Activated T-cell treated with anti-CD3 and anti-CD28 coated beads for 24 hours (primary cell): ENCODE data around the gene IGFBP1.

Source experiments
- DNase-seq: peaks from one replicate; pipeline ENCODE4 v3.0.0-alpha.2; 2020; ENCODE audit warnings: low read depth

IGFBP1 gene

DNA sequence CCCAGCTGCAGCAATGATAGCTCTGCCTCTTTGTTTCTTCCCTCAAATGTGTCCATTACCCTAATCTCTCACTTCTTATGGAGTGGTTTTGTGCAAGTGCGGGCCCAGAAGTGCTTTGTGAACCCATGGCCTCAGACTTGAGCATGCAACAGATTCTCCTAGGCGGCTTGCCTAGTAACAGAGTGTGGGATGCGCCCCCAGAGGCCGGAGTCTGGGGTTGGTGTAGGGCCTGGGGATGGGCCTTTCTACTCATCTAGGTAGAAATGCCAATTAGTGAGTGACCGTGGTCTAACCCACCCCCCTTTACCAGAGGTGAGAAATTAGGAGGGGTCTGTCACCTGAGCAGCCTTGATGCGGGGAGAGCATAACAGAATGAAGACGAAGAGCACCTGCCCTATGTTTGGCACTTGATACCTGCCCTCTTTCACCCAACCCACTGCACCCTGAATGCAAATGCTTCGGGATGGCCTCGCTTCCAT is 7.0 kb upstream of the IGFBP1 start:
- no peak for DNase-seq

DNA sequence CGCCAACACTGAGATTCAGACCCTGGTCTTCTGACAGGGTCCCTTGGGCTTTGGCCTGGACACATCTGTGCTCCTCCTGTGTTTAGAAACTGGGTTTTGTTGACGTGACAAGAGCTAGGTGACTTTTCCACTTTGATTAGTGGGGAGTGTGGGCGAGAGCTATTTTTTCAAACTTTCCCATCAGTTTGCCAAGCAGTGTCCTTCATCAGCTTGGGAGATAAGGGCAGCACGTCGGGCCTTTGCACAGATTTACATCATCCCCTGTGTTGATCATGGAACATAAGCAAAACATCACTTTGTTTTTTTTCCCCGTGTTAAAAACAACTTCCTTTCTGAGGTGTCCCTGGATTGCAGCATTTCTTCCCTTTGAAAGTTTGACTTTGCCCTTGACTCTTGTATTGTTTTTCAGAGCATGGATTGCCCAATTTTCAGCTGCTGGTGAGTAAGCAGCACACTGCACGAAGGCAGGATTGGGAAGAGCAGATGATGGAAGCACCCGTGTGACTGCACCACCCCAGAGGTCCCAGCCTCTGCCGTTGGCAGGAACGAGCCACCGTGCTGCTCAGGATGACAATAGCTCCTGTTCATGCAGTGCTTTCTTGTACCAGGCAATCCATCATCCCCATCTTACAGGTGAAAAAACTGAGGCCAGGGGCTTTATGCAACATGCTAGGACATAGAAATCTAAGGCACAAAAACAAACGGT is 6.4 kb upstream of the IGFBP1 start:
- DNase-seq: no peak

GRCh38 chr7:45882465-45882810 is 5.8 kb upstream of the IGFBP1 start:
- DNase-seq: no peak

DNA sequence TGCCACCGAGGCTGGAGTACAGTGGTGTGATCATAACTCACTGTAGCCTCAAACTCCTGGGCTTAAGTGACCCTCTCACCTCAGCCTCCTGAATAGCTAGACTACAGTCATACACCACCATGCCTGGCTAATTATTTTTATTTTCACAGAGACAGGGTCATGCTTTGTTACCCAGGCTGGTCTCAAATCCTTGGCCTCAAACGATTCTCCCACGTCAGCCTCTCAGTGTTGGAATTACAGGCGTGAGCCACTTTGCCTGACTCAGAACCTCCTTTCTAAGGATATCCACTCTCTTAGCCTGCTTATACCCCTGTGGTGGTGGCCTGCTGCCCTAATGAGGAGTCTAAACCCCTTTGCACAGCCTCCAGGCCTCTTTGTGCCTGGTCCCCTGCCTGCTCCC is 4.2 kb upstream of the IGFBP1 start:
- DNase-seq: no peak

DNA sequence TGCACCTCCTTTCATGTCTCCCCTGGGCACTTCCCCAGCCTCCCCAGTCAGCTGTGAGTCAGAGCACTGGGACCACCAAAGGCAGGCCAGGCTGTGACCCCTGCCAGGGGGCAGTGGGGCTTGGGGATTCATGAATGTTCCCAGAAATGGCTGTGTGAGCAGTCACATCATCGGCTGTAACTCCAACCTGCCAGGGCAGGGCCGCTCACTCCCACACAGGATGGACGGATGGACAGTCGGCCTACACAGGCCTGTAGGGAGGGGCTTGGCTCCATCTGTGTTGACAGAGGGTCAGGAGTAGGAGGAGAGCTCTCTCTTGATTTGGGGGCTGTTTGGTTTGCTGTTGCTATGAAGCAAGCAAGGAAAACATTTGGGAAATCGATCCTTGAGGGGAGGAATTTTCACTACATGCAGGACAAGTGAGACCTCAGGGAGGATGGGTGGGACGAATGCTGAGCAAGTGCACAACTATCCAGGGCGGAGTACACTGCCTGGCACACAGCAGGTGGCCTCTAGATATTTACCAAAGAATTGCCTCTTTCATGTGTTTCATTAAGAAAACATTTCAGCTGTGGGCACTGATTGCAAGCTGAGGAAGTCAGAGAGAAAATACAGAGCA is 2.9 kb upstream of the IGFBP1 start:
- no peak for DNase-seq

DNA sequence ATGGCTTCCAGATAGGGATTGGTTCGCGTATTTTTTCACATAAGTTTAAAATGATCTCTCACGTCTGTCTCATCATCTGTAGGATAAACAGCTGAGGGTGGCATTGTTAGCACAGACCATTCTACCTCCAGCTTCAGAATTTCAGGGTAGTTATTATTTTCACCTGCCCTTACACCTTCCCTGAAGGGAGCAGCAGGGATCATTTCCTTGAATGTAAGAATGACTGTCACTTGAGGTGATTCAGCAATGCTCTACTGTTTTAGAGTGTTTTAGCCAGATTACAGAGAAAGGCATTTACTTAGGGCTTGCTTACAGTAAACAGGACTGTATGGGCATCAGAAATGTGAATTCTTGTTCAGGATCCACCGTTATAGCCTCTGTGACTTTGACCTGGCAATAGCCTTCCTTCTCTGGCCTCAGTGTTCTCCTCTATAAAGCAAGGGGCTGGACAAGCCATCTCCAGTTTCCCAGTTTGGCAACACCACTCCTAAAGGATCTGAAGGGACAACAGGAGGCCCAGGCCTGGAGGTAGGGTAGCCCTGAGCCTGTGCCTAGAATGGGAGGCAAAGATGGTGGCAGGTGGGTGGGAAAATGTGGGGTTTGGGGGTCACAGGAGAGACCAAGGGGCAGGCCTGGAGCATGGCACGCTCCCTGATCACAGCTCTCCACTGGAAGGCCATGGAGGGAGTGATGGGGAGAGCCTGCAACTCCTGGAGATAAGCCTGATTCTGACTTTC is 1.2 kb upstream of the IGFBP1 start:
- no peak for DNase-seq

DNA sequence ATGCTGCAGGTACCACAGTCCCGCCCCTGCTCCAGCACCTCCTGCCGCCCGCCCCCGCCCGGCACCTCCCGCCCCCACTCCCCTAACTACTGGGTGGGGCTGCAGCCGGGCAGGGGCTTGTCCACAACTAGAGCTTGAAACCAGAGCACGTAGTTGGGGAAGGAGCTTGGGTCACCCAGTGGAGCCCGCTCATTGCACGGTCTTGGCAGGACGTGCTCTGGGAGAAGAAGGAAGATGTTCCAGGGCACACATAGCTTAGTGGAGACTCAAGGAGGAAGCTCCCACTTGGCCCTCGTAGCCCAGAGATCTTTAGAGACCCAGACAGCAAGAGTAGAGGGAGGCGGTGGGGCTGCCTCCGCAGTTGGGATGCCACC is 692 bp downstream of the IGFBP1 start:
- no peak for DNase-seq

DNA sequence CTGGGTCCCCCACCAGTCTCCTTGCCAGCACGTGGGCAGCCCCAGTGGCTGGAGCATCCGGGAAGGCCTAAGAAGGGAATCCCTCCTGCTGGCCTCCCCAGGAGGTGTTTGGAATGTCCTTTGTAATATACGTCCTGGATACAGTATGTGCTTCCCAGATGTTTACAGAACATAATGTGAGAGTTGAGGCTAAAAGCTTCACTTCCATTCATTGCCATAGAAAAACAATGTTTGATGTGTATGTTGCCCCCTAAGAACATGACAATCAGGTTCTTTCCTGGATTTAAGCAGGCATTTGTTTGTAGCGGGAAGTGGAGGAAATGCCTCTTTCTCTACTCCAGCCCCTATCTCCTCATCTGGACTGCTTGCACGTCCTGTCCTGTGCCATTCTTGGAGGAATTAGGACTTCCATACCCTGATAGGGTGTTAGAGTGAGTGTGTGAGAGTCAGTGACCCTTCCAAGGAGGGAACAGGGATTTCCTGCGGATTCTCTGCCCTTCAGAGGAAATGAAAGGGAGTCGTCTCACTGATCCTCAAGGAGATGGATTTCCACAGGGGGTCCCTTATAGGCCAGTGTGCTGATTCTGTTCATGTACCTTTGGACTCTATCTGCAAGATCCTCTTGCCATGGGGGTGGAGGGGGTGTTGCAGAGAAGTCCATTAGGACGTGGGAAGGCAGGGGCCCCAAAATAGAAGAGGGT is 1.2 kb downstream of the IGFBP1 start:
- DNase-seq: no peak

DNA sequence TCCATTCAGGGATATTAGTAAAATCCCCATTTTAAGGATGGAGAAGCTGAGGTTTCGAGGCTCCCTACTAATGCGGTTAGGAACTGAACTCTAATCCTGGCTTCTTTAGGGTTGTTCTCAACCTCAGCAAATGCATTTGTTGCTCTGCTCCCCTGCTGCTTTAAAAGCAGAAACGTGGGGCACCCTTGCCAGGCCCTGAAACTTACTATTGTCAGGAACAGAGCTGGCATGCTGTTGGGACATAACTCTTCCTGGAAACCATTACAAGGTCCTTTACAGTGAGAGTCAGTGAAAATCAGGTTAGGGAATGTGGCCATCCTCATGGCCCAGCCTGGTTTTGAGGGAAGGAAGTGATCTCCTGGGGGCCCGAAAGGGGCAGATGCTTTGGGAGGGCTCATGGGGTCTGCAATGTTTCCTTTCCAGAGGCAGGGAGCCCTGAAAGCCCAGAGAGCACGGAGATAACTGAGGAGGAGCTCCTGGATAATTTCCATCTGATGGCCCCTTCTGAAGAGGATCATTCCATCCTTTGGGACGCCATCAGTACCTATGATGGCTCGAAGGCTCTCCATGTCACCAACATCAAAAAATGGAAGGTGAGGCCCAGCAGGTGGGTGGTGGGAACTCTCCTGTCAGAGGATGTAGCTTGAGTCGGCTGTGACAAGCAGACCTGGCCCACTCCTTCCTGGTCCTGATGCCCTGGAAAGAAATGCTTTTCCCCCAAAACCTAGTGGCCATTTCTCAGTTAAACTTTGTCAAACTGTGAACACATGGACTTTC is 2.0 kb downstream of the IGFBP1 start:
- no peak for DNase-seq

- no peak for DNase-seq
Measured at GRCh38 chr7:45890902-45891461, 2.7 kb downstream of the IGFBP1 start.

DNA sequence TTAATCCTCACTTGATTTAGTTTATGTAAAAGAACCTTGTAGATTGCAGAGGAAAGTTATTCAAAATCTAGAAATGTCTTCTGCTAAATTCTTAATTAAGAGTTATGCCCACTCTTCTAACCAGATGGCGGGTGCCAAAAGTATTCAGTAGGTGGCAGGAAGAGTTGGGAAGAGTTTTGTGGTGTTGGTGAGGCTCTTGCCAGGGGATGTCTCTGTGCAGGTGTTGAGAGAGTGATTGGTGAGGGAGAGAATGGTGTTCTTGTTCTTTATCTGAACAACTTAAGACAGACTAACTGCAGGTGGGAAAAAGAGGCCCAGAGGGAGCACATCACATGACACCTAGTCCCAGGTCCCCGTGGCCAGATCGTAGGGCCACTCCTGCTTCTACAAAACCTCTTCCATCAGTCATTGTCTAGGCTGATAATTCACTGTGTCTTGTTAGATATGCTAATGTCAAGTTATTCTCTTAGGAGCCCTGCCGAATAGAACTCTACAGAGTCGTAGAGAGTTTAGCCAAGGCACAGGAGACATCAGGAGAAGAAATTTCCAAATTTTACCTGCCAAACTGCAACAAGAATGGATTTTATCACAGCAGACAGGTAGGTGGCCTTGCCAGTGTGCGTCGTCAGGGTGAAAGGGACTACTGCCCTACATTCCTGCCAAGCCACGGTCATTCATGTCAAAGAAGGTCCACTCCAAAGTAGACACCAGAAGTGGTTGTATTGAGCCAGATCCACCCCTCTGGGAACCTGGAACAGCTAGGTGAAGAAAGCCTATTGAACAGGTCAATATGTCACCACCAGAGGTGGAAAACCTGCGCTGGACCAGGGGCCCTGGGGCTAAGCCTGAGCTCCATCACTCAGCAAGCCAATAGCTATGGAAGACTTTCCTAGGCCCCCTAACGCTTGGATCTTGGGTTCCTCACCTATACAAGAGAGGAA is 3.4 kb downstream of the IGFBP1 start:
- no peak for DNase-seq

DNA sequence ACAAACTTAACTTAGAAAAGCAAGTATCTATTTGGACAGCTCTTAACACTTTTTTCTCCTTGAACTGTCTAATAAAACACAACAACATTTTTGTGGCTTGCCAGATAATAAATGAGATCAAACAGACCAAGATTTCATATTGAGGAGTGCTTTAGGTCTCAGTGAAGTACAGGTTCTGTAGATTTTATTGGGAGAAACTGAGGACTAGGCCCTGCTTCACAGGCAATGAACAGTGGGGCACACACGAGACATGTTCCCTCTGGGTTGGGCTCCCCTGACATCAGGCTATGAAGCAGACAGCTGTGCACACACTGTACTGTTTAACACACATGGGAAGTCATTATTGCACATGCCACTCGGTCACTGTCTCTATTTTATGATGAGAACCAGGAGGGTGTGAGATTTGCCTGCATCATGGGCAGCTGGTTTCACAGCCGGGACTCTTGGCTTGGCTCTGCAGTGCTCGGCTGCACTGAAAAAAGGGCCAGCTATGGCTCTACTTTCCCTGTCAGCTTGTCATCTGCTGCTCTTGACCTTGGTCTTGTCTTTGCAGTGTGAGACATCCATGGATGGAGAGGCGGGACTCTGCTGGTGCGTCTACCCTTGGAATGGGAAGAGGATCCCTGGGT is 4.2 kb downstream of the IGFBP1 start:
- DNase-seq: no peak

DNA sequence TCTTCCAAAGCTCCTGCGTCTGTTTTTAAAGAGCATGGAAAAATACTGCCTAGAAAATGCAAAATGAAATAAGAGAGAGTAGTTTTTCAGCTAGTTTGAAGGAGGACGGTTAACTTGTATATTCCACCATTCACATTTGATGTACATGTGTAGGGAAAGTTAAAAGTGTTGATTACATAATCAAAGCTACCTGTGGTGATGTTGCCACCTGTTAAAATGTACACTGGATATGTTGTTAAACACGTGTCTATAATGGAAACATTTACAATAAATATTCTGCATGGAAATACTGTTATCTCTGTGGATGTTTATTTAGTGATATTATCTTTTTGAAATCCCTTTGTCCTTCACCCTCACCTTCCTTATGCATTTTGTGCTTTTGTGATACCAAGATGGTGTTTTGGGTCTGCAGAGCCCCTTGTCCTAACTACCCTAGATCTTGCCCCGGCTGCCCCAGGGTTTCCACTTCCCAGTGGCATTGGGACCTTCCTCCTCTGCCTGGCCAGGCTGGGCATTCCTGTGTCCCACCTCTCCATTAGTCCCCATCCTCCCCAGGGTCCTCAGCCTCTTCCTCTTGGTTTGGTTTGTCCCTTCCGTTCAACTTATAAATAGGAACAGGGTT is 5.2 kb downstream of the IGFBP1 start:
- no peak for DNase-seq

DNA sequence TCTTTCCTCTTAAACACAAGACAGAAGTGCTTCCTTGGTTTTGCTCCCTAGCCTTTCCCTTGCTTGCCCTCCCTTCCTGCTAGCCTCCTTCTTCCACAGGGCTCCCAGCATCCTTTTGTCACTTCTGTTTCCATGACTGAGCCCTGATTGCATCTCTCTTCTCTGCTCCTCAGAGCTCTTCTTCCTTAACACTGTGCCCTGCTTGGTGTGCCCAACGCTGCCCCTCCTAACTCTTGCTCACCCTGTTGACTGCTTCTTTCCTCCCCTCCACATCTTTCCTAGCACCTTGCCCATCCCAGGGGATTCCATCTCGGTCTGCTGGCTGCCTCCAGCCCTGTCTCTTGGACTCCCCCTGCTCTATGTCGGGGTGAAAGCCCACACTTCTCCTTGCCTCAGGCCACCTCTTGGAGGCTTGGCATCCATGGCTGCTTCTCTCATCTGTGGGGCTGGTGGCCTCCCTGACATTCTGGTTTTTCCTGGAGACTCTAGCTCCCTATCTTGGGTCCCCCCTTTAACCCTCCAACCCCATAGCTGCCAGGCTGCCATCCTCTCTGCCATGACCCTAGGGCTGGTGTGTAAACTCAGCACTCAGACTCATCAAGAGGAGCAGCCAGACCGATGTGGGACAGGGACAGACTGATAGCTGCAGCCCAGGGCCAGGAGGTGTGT is 5.8 kb downstream of the IGFBP1 start:
- DNase-seq: no peak

- DNase-seq: no peak
Measured at GRCh38 chr7:45894665-45895062, 6.4 kb downstream of the IGFBP1 start.

GRCh38 chr7:45897042-45897690 is 8.9 kb downstream of the IGFBP1 start:
- DNase-seq: no peak

- DNase-seq: no peak
Measured at GRCh38 chr7:45898222-45898621, 9.9 kb downstream of the IGFBP1 start.

- no peak for DNase-seq
Measured at GRCh38 chr7:45901566-45901965, 13.3 kb downstream of the IGFBP1 start.
